Measurements from ENCODE around the gene KAZALD1.

KAZALD1 gene

GRCh38 chr10:101047961-101048892, 13.6 kb upstream of the KAZALD1 start:
- no peak for DNase-seq

- DNase-seq: no peak
Measured at GRCh38 chr10:101050208-101051069, 11.3 kb upstream of the KAZALD1 start.

- DNase-seq: no peak
Measured at GRCh38 chr10:101052285-101052684, 9.5 kb upstream of the KAZALD1 start.

- DNase-seq: no peak
Measured at GRCh38 chr10:101053516-101053915, 8.3 kb upstream of the KAZALD1 start.

GRCh38 chr10:101054351-101054750, 7.4 kb upstream of the KAZALD1 start:
- DNase-seq: no peak

GRCh38 chr10:101054876-101055275, 6.9 kb upstream of the KAZALD1 start:
- no peak for DNase-seq

- DNase-seq: no peak
Measured at GRCh38 chr10:101055411-101055810, 6.4 kb upstream of the KAZALD1 start.

- no peak for DNase-seq
Measured at GRCh38 chr10:101056365-101057151, 5.2 kb upstream of the KAZALD1 start.

GRCh38 chr10:101060036-101060950, 1.5 kb upstream of the KAZALD1 start:
- DNase-seq: peak; percentile 73

GRCh38 chr10:101060951-101061623, 702 bp upstream of the KAZALD1 start:
- DNase-seq: peak; percentile 73

- DNase-seq: no peak
Measured at GRCh38 chr10:101062232-101063049, 652 bp downstream of the KAZALD1 start.

- no peak for DNase-seq
Measured at GRCh38 chr10:101063050-101063525, 1.3 kb downstream of the KAZALD1 start.

- no peak for DNase-seq
Measured at GRCh38 chr10:101063548-101064414, 2.0 kb downstream of the KAZALD1 start.

GRCh38 chr10:101064415-101065030, 2.7 kb downstream of the KAZALD1 start:
- DNase-seq: no peak

- no peak for DNase-seq
Measured at GRCh38 chr10:101065481-101066145, 3.8 kb downstream of the KAZALD1 start.

GRCh38 chr10:101066146-101066895, 4.5 kb downstream of the KAZALD1 start:
- DNase-seq: no peak

- DNase-seq: no peak
Measured at GRCh38 chr10:101066896-101067355, 5.1 kb downstream of the KAZALD1 start.

Measured in NCI-H446 treated with DMSO at 0.1 percent for 48 hours (cell line).